Peyer's patch (tissue), 4 donors: ENCODE data around the gene EDEM2. TPM values are rescaled to one million over a fixed set of nuclear protein-coding genes. Genes with fewer than 3 reads are reported as not detected.
"Not testable (repeated sequence)": the region's sequence is repeated elsewhere in the genome, so short reads cannot be mapped to it uniquely, and the experiment has no call there.

Experiments used
- DNase-seq, 3 donors: peaks; one replicate each; pipeline ENCODE4 v3.0.0-alpha.2; 2017 to 2019
- H3K27ac ChIP-seq, 4 donors: fragments of 200-600 bp; sonication (generic); one replicate each; pipeline ENCODE4 v1.5.1; 2016 to 2019
- H3K27me3 ChIP-seq, 2 donors: fragments of 200-600 bp; sonication (generic); one replicate each; pipeline ENCODE4 v1.5.1; 2019
- H3K36me3 ChIP-seq, 3 donors: fragments of 200-600 bp; sonication (generic); one replicate each; pipeline ENCODE4 v1.5.1; 2016 to 2019
- H3K4me1 ChIP-seq, 4 donors: fragments of 200-600 bp; sonication (generic); one replicate each; pipeline ENCODE4 v1.5.1; 2016 to 2019
- H3K4me3 ChIP-seq, 4 donors: fragments of 200-600 bp; sonication (generic); 1 replicate in 3 of 4; 2 replicates in 1 of 4; pipeline ENCODE4 v1.5.1; 2016 to 2019; ENCODE audit warnings: mild to moderate bottlenecking in 1 of 4
- H3K9me3 ChIP-seq, 4 donors: fragments of 200-600 bp; sonication (generic); one replicate each; pipeline ENCODE4 v1.5.1; 2016 to 2019; ENCODE audit warnings: mild to moderate bottlenecking in 1 of 4
- CTCF ChIP-seq, 6 experiments: fragments of 450-650 bp in 4 of 6; fragments of 200-600 bp in 2 of 6; sonication (generic) in 1 of 6; IDR thresholded peaks; one replicate each; pipeline ENCODE4 v1.5.1; 2017 to 2019; ENCODE audit warnings: antibody characterized with exemption in 6 of 6, mild to moderate bottlenecking in 3 of 6, moderate library complexity in 1 of 6
- POLR2A ChIP-seq, 2 donors: fragments of 450-650 bp; IDR thresholded peaks; one replicate each; pipeline ENCODE4 v1.5.1; 2017; ENCODE audit warnings: antibody characterized with exemption in 2 of 2, mild to moderate bottlenecking in 2 of 2, moderate library complexity in 2 of 2
- total RNA-seq, 4 donors: library from RNA; depleted of rRNA; stranded (reverse); fragments of >200 nt; gene quantifications; one replicate each; pipeline ENCODE4 v1.1.0, GENCODE V29; 2016

Gene EDEM2
- total RNA-seq, 4 donors from 2014 or later, result 18.2 to 38.3 (median 33.8) TPM

- no peak for DNase-seq
- no peak overlapping the region for H3K27ac ChIP-seq
- TF ChIP-seq POLR2A (IDR thresholded peaks at IDR 0.05) (no peak), CTCF (IDR thresholded peaks at IDR 0.05) (no peak)
- no peak overlapping the region for H3K4me3 ChIP-seq
- H3K9me3 ChIP-seq, result no peaks in the 10 kb centered on the region
- peaks cover 0 to 39% (median 0%) of the 10 kb centered on the region in 4 donors for H3K4me1 ChIP-seq
- no peaks in the 10 kb centered on the region for H3K27me3 ChIP-seq
- H3K36me3 ChIP-seq, result no peaks in the 10 kb centered on the region
Observed at GRCh38 chr20:35087355-35087754, 59.8 kb downstream of the EDEM2 start.

- Histone ChIP-seq H3K27ac (no peak overlapping the region), H3K4me1 (peaks cover 0 to 27% (median 0%) of the 10 kb centered on the region in 4 donors), H3K9me3 (no peaks in the 10 kb centered on the region), H3K27me3 (no peaks in the 10 kb centered on the region), H3K4me3 (no peak overlapping the region), H3K36me3 (no peaks in the 10 kb centered on the region)
- no peak for DNase-seq
- TF ChIP-seq POLR2A (IDR thresholded peaks at IDR 0.05), result no peak
- TF ChIP-seq CTCF (IDR thresholded peaks at IDR 0.05), result no peak
Observed at GRCh38 chr20:35085477-35086225, 61.5 kb downstream of the EDEM2 start.

GRCh38 chr20:35084998-35085397, 62.1 kb downstream of the EDEM2 start:
- peaks cover 0 to 24% (median 0%) of the 10 kb centered on the region in 4 donors for H3K4me1 ChIP-seq
- H3K4me3 ChIP-seq, result no peak overlapping the region
- no peak overlapping the region for H3K27ac ChIP-seq
- no peak for TF ChIP-seq POLR2A (IDR thresholded peaks at IDR 0.05)
- no peak for TF ChIP-seq CTCF (IDR thresholded peaks at IDR 0.05)
- H3K9me3 ChIP-seq, result no peaks in the 10 kb centered on the region
- no peak for DNase-seq
- no peaks in the 10 kb centered on the region for H3K36me3 ChIP-seq
- no peaks in the 10 kb centered on the region for H3K27me3 ChIP-seq

GRCh38 chr20:35080348-35080642, 66.8 kb downstream of the EDEM2 start:
- not testable (repeated sequence) for DNase-seq, H3K4me3 ChIP-seq, H3K9me3 ChIP-seq, H3K27ac ChIP-seq, H3K27me3 ChIP-seq, H3K4me1 ChIP-seq
- H3K36me3 ChIP-seq, result peaks cover 0 to 22% (median 0%) of the 10 kb centered on the region in 3 donors

- Histone ChIP-seq H3K9me3 (no peaks in the 10 kb centered on the region), H3K4me3 (no peak overlapping the region), H3K27ac (no peak overlapping the region), H3K4me1 (no peaks in the 10 kb centered on the region), H3K36me3 (peaks cover 0 to 22% (median 0%) of the 10 kb centered on the region in 3 donors), H3K27me3 (no peaks in the 10 kb centered on the region)
- TF ChIP-seq CTCF (IDR thresholded peaks at IDR 0.05) (no peak), POLR2A (IDR thresholded peaks at IDR 0.05) (no peak)
- no peak for DNase-seq
Observed at GRCh38 chr20:35079472-35080347, 67.4 kb downstream of the EDEM2 start.

DNA sequence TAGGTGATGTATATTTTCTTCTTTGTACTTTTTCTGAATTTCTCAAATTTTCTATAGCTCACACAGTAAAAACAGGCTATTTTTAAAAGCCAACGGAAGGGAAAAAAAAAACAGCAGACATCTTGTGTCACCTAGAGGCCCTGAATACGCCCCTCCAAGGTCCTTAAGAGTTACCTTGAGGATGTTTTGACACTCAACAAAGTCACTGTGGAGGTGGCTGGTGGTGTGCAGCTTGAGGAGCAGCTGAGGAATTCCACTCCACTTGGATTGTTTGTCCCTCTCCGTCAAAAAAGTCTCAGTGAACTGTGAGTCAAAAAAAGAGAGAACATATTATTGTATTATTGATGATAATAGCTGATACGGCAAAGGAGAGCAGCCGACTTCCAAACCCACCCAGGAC, 69.3 kb downstream of the EDEM2 start:
- Histone ChIP-seq H3K27ac (no peak overlapping the region), H3K27me3 (no peaks in the 10 kb centered on the region)
- no peak for DNase-seq

More for the DNA sequence above, 69.3 kb downstream of the EDEM2 start:
- TF ChIP-seq POLR2A (IDR thresholded peaks at IDR 0.05) (no peak), CTCF (IDR thresholded peaks at IDR 0.05) (no peak)
- Histone ChIP-seq H3K4me3 (no peak overlapping the region), H3K36me3 (peaks cover 0 to 22% (median 0%) of the 10 kb centered on the region in 3 donors), H3K4me1 (no peaks in the 10 kb centered on the region), H3K9me3 (no peaks in the 10 kb centered on the region)
